HG03108 (cell line): ENCODE results near the gene PGGT1B.

ENCODE experiments used
- ATAC-seq: cut with Tn5 transposase; IDR thresholded peaks from one replicate; pipeline ENCODE4 v1.9.1; 2021; ENCODE audit warnings: moderate library complexity; ENCODE audit not compliant: unreplicated experiment

PGGT1B gene

GRCh38 chr5:115262321-115263077 lies at the start of gene PGGT1B:
Gene PGGT1B, minus strand, starts transcription at chr5:115262877. Its CDS starts 26 bp downstream, at chr5:115262851.
- peak; percentile 93 for ATAC-seq

- no peak for ATAC-seq
Measured at GRCh38 chr5:115309751-115310370, 47.2 kb upstream of the PGGT1B start.

DNA sequence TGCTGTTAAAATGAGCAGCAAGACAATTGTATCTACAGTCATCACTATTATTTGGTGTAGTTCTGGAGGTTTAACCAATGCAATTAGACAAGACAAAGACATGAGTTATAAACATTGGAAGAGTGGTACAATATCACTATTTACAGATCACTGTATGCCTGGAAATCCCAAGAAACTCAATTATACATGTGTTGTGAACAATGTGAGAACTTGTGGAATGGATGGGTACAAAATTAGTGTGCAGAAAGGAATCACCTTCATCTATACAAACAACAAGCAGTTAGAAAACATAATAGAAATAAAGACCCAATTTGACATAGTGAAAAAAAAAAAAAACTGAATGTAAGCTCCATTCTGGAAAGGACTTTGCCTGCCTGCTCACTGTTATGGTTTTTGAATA lies 46.1 kb upstream of the PGGT1B start:
- ATAC-seq, result no peak

- no peak for ATAC-seq
Measured at GRCh38 chr5:115306011-115306536, 43.4 kb upstream of the PGGT1B start.

- no peak for ATAC-seq
Measured at GRCh38 chr5:115304496-115304895, 41.8 kb upstream of the PGGT1B start.

DNA sequence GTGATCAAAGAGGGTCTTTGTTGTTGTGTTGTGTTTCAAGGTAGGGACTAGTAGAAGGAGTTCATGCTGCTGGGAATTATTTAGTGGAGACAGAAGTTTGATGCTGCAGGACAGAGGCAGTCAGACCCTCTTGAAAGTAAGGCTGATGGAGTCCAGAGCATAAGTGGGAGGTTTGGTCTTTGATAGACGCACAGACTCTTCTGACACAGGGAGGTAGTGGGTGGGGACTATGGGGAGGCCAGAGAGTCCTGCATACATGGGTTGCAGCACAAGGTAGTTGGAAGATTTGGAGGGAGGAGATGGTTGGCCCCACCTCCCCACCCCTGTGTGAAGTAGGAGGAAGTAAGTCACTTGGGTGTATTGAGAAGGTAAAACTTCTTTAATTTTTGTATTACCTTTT lies 36.1 kb upstream of the PGGT1B start:
- ATAC-seq, result no peak

- no peak for ATAC-seq
Measured at GRCh38 chr5:115297031-115297430, 34.4 kb upstream of the PGGT1B start.

- ATAC-seq, result peak; percentile 74
Measured at GRCh38 chr5:115296124-115297022, 33.7 kb upstream of the PGGT1B start, which contains the start of gene CCDC112. Gene CCDC112, minus strand, starts transcription at chr5:115296654. Its CDS starts 111 bp downstream, at chr5:115296543.

GRCh38 chr5:115295777-115296123 lies 33.1 kb upstream of the PGGT1B start:
- no peak for ATAC-seq

DNA sequence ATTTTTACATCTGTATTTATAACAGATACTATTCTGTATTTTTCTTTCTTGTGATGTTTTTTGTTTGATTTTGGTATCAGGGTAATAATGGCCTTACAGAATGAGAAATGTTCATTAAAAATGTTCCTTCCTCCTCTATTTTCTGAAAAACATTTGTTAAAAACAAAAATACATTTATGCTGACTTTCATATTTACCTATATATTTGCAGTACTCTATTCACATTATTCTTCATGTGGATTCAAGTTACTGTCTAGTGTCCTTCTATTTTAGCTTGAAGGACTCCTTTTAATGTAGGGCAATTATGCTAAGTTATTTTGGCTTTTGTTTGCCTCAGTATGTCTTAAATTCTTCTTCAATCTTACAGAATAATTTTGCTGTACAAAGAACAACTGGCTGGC lies 28.7 kb upstream of the PGGT1B start:
- ATAC-seq, result no peak

GRCh38 chr5:115289104-115289503 lies 26.4 kb upstream of the PGGT1B start:
- ATAC-seq, result no peak

DNA sequence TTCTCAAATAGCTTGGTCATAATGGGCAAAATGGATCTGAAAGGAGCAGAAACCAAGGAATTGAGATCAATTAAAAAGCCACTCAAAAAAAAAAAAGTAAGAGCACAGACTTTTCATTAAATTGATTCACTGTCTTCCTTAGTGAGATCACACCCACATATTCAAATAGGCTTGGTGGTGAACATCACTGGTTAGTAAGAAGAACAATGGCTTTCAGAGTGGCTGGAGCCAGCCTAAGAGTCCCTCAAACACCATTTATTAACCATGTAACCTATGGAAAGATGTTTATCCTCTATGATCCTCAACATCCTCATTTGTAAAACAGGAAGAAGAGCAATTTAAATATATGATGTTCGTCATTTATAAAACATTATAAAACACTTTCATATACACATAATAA lies 21.3 kb upstream of the PGGT1B start:
- no peak for ATAC-seq

- no peak for ATAC-seq
Measured at GRCh38 chr5:115282131-115282530, 19.5 kb upstream of the PGGT1B start.

DNA sequence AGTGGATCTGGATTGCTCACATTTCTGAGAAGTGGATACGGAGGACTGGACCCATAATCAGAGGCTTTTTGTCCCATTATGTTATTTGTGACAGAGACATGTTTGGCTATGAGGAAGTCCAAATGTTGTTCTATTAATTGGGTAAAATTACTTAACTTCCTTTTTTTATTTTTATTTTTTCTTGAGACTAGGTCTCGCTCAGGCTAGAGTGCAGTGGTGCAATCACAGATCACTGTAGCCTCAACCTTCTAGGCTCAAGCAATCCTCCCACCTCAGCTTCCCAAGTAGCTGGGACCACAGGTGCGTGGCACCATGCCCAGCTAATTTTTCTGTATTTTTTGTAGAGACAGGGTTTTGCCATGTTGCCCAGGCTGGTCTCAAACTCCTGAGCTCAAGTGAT lies 11.9 kb upstream of the PGGT1B start:
- no peak for ATAC-seq

- ATAC-seq, result no peak
Measured at GRCh38 chr5:115272297-115272958, 9.8 kb upstream of the PGGT1B start.

DNA sequence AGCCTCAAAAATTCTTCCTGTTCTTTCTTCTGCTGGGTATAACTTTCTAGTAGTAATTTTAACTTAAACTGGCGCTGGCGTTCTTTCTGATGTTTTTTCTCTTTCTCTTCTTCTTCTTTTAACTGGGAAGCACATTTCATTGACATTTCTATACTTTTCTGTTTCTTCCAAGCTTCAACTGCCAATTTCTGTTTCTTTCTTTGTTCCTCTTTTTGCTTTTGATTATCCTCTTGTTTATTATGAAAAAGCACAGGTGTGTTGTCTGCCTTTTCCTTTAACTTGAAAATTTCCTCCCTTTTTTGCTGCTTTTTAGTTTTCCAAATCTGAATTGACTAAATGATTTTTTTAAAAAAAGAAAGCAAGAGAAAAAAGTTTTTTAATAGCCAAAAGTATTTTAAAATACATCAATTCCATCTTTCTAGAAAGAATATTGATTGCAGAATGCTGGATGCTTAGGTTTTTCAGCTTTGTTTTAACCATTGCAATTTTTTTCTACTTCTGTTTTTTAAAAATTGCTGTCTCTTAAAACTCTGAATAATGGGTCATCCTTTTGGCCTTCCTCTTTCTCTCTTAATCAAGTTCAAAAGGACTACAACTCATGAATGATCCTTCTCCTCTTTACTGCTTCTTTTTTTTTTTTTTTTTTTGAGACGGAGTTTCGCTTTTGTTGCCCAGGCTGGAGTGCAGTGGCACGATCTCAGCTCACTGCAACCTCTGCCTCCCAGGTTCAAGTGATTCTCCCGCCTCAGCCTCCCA lies 8.8 kb upstream of the PGGT1B start:
- no peak for ATAC-seq

- ATAC-seq, result no peak
Measured at GRCh38 chr5:115267617-115268016, 4.9 kb upstream of the PGGT1B start.

DNA sequence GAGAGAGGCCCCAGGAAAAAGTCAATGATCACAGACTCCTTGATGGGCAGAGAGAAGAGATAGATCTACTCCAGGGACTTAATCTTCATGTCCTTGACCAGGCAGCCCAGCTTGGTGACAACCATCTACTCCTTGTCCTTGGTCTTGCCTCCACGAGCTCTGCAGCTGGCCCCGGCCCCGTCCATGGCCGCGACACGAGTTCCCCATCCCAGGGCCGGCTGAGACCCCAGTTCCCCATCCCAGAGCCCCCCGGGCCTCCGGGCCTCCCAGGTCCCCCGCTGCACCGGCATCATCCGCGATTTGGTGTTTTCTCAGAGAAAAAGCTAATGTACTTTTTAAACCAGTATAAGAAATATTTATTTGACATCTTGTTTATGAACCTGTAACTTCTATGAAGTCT lies 2.5 kb upstream of the PGGT1B start:
- no peak for ATAC-seq

DNA sequence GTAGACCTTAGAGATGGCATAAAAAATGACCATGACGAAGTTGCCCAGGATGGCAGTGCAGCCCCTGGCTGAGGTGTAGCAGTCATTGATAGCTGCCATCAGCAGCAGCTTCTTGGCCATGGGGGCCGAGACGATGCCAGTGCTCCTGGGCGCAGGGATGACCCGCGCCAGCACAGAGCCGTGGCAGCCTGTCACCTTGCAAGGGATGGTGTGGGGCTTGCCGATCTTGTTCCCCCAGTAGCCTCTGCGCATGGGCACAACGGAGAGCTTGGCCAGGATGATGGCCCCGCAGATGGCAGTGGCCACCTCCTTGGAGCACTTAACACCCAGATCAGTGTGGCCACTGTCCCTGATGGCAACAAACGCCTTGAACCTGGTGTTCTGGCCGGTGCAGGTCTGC lies 2.1 kb upstream of the PGGT1B start:
- no peak for ATAC-seq

DNA sequence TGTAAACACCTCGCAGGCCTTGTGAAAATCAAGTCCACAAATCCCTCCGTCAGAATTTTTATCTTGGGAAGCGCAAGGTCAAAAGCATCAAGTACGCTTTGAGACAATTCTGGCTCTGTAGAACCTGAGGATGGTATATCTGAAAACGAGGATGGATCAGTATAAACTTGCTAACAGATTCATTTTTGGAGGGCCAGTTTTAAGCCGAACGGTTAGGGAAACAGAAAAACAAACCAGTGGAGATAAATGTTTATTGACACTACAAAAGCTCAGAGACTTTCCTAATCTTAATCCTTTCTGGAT lies 352 bp upstream of the PGGT1B start:
- ATAC-seq, result no peak

GRCh38 chr5:115262011-115262320 lies 711 bp downstream of the PGGT1B start:
- ATAC-seq, result peak; percentile 31
